Ovary (tissue), 9 donors: ENCODE measurements around the gene BAX. TPM values are rescaled to one million over a fixed set of nuclear protein-coding genes. Genes with fewer than 3 reads are reported as not detected.

Experiments used
- DNase-seq, 5 donors: peaks; one replicate each; pipeline ENCODE4 v3.0.0-alpha.2; 2019 to 2020
- H3K27ac ChIP-seq, 2 donors: fragments of 200-600 bp; one replicate each; pipeline versions ENCODE4 v1.5.1 to v1.8.0; 2019 to 2022
- H3K27me3 ChIP-seq: fragments of 200-600 bp; one replicate; pipeline ENCODE4 v1.8.0; 2022
- H3K36me3 ChIP-seq: fragments of 200-600 bp; sonication (generic); one replicate; pipeline ENCODE4 v1.5.1; 2019
- H3K4me1 ChIP-seq: one replicate; pipeline ENCODE4 v1.8.1; 2013; ENCODE audit warnings: mild to moderate bottlenecking, moderate library complexity; ENCODE audit not compliant: insufficient read depth
- H3K4me3 ChIP-seq: fragments of 200-600 bp; sonication (generic); one replicate; pipeline ENCODE4 v1.5.1; 2017
- H3K9me3 ChIP-seq, 2 donors: fragments of 200-600 bp in 1 of 2; sonication (generic) in 1 of 2; one replicate each; pipeline versions ENCODE4 v1.5.1 to v1.8.1; 2013 to 2019; ENCODE audit warnings: mild to moderate bottlenecking in 1 of 2, moderate library complexity in 1 of 2
- CTCF ChIP-seq, 3 donors: fragments of 450-650 bp in 2 of 3; fragments of 200-600 bp in 1 of 3; IDR thresholded peaks; one replicate each; pipeline versions ENCODE4 v1.5.1 to v1.8.0; 2016 to 2022; ENCODE audit warnings: antibody characterized with exemption in 3 of 3, mild to moderate bottlenecking in 1 of 3
- EP300 ChIP-seq: sonication (generic); formaldehyde crosslinking; IDR thresholded peaks from one replicate; pipeline ENCODE4 v1.6.1; 2017; ENCODE audit warnings: antibody characterized with exemption
- POLR2A ChIP-seq: fragments of 450-650 bp; IDR thresholded peaks from one replicate; pipeline ENCODE4 v1.6.1; 2017; ENCODE audit warnings: antibody characterized with exemption, mild to moderate bottlenecking, moderate library complexity
- WGBS, 3 donors: extraction: QIAGEN DNeasy Blood & Tissue Kit in 1 of 3; methylation state at CpG; one replicate each; pipeline versions ENCODE4 v1.1.5 to v1.1.7; 2013 to 2017; 5-methylcytosine and 5-hydroxymethylcytosine counted together
- intact Hi-C, 4 donors: fragments of 100-400 bp; cut with DNase I; formaldehyde crosslinking; loops; one replicate each; pipeline versions ENCODE4 v1.11.0 to v1.15.1; 2022 to 2023
- polyA plus RNA-seq, 2 donors: library from polyadenylated mRNA; stranded (reverse); fragments of 200-250 nt in 1 of 2; fragments of 350-450 nt in 1 of 2; fragmentation: Illumina TruSeq in 1 of 2; extraction: RNeasy Lipid Tissue Mini Kit (QIAGEN cat#74804) in 1 of 2; gene quantifications; one replicate each; pipeline ENCODE4 v1.2.3, GENCODE V29; 2013 to 2014
- total RNA-seq, 7 donors: library from RNA; depleted of rRNA in 2 of 7; stranded (reverse); fragments of >200 nt in 2 of 7; fragmentation: NEBNext Ultra II Directional in 3 of 7; extraction: Animal tissue kit (Norgen Biotek cat#: 25700) in 3 of 7; gene quantifications; one replicate each; pipeline versions ENCODE4 v1.1.0 to v1.2.4, GENCODE V29; 2016 to 2023
- donor health status: DM: no; HTN: no; CAD: no; lungs with moderate emphysema.
- donor health status: DM: no; HTN: no; CAD: no.
- donor health status: Bipolar disorder and iron deficiency.
- donor health status: DM: yes; HTN: yes; CAD: no.
- donor health status: DM: no; HTN: no; CAD: no.
- donor health status: DM: yes; HTN: yes; CAD: no.

BAX gene
- total and polyA plus RNA-seq, 9 donors: 10.6 to 57.7 (median 45.9) TPM

- no peak for TF ChIP-seq CTCF (IDR thresholded peaks at IDR 0.05)
- TF ChIP-seq POLR2A: no peak
- no peak for TF ChIP-seq EP300
- no peak for DNase-seq
- intact Hi-C loops: no loop called here
- no peak overlapping the region for H3K27ac ChIP-seq
- H3K9me3 ChIP-seq: no peaks in the 10 kb centered on the region
- no peak overlapping the region for H3K4me3 ChIP-seq
- 28 to 40% (median 28%) methylated on average over 9 of the region's 9 CpGs for whole genome bisulfite sequencing, 3 donors
- H3K36me3 ChIP-seq: no peaks in the 10 kb centered on the region
- no peaks in the 10 kb centered on the region for H3K27me3 ChIP-seq
- H3K4me1 ChIP-seq: peaks cover 3% of the 10 kb centered on the region
Measured at GRCh38 chr19:48950830-48951519, 3.7 kb upstream of the BAX start.

- Histone ChIP-seq H3K4me3 (no peak overlapping the region), H3K36me3 (no peaks in the 10 kb centered on the region), H3K4me1 (peaks cover 3% of the 10 kb centered on the region), H3K27me3 (no peaks in the 10 kb centered on the region), H3K9me3 (no peaks in the 10 kb centered on the region), H3K27ac (no peak overlapping the region)
- 79 to 86% (median 84%) methylated on average over 4 of the region's 4 CpGs for WGBS, 3 donors
- no peak for TF ChIP-seq CTCF (IDR thresholded peaks at IDR 0.05)
- no peak for TF ChIP-seq EP300
- intact Hi-C loops: no loop called here
- no peak for DNase-seq
Measured at GRCh38 chr19:48953141-48953540, 1.5 kb upstream of the BAX start.

- DNase-seq: no peak
- H3K27me3 ChIP-seq: no peaks in the 10 kb centered on the region
- no peaks in the 10 kb centered on the region for H3K36me3 ChIP-seq
- TF ChIP-seq CTCF (IDR thresholded peaks at IDR 0.05) (no peak), EP300 (no peak), POLR2A (no peak)
- no peaks in the 10 kb centered on the region for H3K9me3 ChIP-seq
- H3K27ac ChIP-seq: peak overlapping the region in 1 of 2 donors; percentile 0
- WGBS, 3 donors: 49 to 57% (median 51%) methylated on average over 11 of the region's 11 CpGs
- H3K4me3 ChIP-seq: peak overlapping the region; percentile 65
- H3K4me1 ChIP-seq: peaks cover 3% of the 10 kb centered on the region
- intact Hi-C loops: no loop called here
Measured at GRCh38 chr19:48953990-48954594, 583 bp upstream of the BAX start.

GRCh38 chr19:48955308-48955958 is 758 bp downstream of the BAX start:
- Histone ChIP-seq H3K9me3 (no peaks in the 10 kb centered on the region), H3K4me1 (peaks cover 3% of the 10 kb centered on the region), H3K27me3 (no peaks in the 10 kb centered on the region), H3K27ac (peak overlapping the region; percentile 16 to 28), H3K36me3 (no peaks in the 10 kb centered on the region), H3K4me3 (peak overlapping the region; percentile 65)
- no peak for DNase-seq
- 49 to 56% (median 54%) methylated on average over 16 of the region's 16 CpGs for WGBS, 3 donors
- intact Hi-C loops: no loop called here
- TF ChIP-seq CTCF (IDR thresholded peaks at IDR 0.05) (no peak), EP300 (no peak), POLR2A (no peak)
